DOHH2 (cell line): Measurements from ENCODE around the gene KMT5C.

ENCODE experiments used
- CTCF ChIP-seq: fragments of 200-600 bp; sonication (generic); IDR thresholded peaks from one replicate; pipeline ENCODE4 v1.5.1; 2014; ENCODE audit warnings: antibody characterized with exemption, mild to moderate bottlenecking, low read depth, low read length; ENCODE audit not compliant: poor library complexity, severe bottlenecking
- EZH2phosphoT487 ChIP-seq: fragments of 200-600 bp; sonication (generic); IDR thresholded peaks from 2 replicates; pipeline ENCODE4 v1.6.1; 2017; ENCODE audit warnings: borderline replicate concordance, mild to moderate bottlenecking, antibody characterized with exemption, low read length, moderate library complexity, mixed read lengths

GRCh38 chr19:55341171-55341588 is 1.5 kb downstream of the KMT5C start:
- no peak for TF ChIP-seq CTCF
- no peak for TF ChIP-seq EZH2phosphoT487
